ENCODE data around the gene SYNM.
"Not testable (repeated sequence)": the region's sequence is repeated elsewhere in the genome, so short reads cannot be mapped to it uniquely, and the experiment has no call there.

Gene SYNM

GRCh38 chr15:99059010-99059981, 45.6 kb upstream of the SYNM start:
- TF ChIP-seq EZH2phosphoT487 (IDR thresholded peaks at IDR 0.05; ENCODE audit: low read length) (no peak), CTCF (IDR thresholded peaks at IDR 0.05; ENCODE audit: low read length) (peak; percentile 43)
- peak; percentile 52 for DNase-seq
- Histone ChIP-seq H3K27ac (ENCODE audit: low read length) (no peak overlapping the region), H3F3A (ENCODE audit: insufficient read depth, low read length) (no peaks in the 10 kb centered on the region), H3K9ac (ENCODE audit: low read length) (peak overlapping the region; percentile 48; the same call in 1 of the 2 replicates), H3K4me2 (ENCODE audit: low read depth, low read length) (peak overlapping the region; percentile 90), H3K4me3 (ENCODE audit: low read length) (peak overlapping the region; percentile 71), H3K79me2 (ENCODE audit: low read length) (no peaks in the 10 kb centered on the region), H3K9me2 (replicated peaks; ENCODE audit: insufficient read depth, low read length) (no peaks in the 10 kb centered on the region), H3K36me3 (replicated peaks; ENCODE audit: insufficient read depth, low read length) (no peaks in the 10 kb centered on the region), H3K27me3 (replicated peaks; ENCODE audit: insufficient read depth, low read length) (peaks cover 10% of the 10 kb centered on the region; the same call in 1 of the 2 replicates), H2AFZ (ENCODE audit: low read length) (peak overlapping the region; percentile 66), H3K4me1 (ENCODE audit: low read length) (no peaks in the 10 kb centered on the region; the same call in 1 of the 2 replicates), H3K9me3 (replicated peaks; ENCODE audit: insufficient read depth, low read length) (no peaks in the 10 kb centered on the region), H4K20me1 (ENCODE audit: insufficient read depth, low read length) (no peaks in the 10 kb centered on the region)

- H3K9me3 ChIP-seq (replicated peaks; ENCODE audit: insufficient read depth, low read length); H3K27ac ChIP-seq (ENCODE audit: low read length); H3K9ac ChIP-seq (ENCODE audit: low read length); H3K4me2 ChIP-seq (ENCODE audit: low read depth, low read length); DNase-seq; H3K27me3 ChIP-seq (replicated peaks; ENCODE audit: insufficient read depth, low read length); H3F3A ChIP-seq (ENCODE audit: insufficient read depth, low read length); H3K4me3 ChIP-seq (ENCODE audit: low read length); H3K36me3 ChIP-seq (replicated peaks; ENCODE audit: insufficient read depth, low read length); H3K4me1 ChIP-seq (ENCODE audit: low read length); H3K9me2 ChIP-seq (replicated peaks; ENCODE audit: insufficient read depth, low read length); H4K20me1 ChIP-seq (ENCODE audit: insufficient read depth, low read length); H2AFZ ChIP-seq (ENCODE audit: low read length); H3K79me2 ChIP-seq (ENCODE audit: low read length): not testable (repeated sequence)
These were observed 44.7 kb upstream of the SYNM start for GRCh38 chr15:99060186-99060585.

DNA sequence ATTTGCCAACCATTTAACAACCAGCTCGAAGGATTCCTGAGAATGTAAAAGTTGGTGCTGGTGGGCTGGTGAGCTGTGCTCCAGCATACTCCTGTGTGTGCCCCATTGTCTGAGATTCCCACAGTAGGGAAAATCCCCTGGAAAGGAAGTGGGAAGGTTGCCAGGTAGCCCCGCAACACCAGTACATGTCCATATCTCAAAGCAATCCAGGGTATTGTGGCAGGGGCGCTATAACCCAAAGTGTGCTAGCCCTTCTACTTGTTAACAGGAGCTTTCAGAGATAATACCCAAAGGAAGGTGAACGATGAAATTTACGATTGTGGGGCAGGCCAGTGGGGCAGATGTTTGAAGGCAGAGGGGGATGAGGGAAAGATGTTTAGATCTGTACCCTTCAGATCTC, 42.7 kb upstream of the SYNM start:
- peaks cover 10% of the 10 kb centered on the region; the same call in 1 of the 2 replicates for H3K27me3 ChIP-seq (replicated peaks; ENCODE audit: insufficient read depth, low read length)
- H4K20me1 ChIP-seq (ENCODE audit: insufficient read depth, low read length) = no peaks in the 10 kb centered on the region
- no peak overlapping the region for H3K4me2 ChIP-seq (ENCODE audit: low read depth, low read length)
- no peak overlapping the region for H3K9ac ChIP-seq (ENCODE audit: low read length)
- no peaks in the 10 kb centered on the region; the same call in 1 of the 2 replicates for H3K4me1 ChIP-seq (ENCODE audit: low read length)
- no peaks in the 10 kb centered on the region for H3F3A ChIP-seq (ENCODE audit: insufficient read depth, low read length)
- H3K36me3 ChIP-seq (replicated peaks; ENCODE audit: insufficient read depth, low read length) = no peaks in the 10 kb centered on the region
- H3K9me2 ChIP-seq (replicated peaks; ENCODE audit: insufficient read depth, low read length) = no peaks in the 10 kb centered on the region
- H2AFZ ChIP-seq (ENCODE audit: low read length) = no peak overlapping the region
- no peaks in the 10 kb centered on the region for H3K79me2 ChIP-seq (ENCODE audit: low read length)
- H3K27ac ChIP-seq (ENCODE audit: low read length) = no peak overlapping the region
- no peaks in the 10 kb centered on the region for H3K9me3 ChIP-seq (replicated peaks; ENCODE audit: insufficient read depth, low read length)
- no peak for DNase-seq
- TF ChIP-seq CTCF (IDR thresholded peaks at IDR 0.05; ENCODE audit: low read length) = no peak
- TF ChIP-seq EZH2 (optimal IDR thresholded peaks at IDR 0.05; ENCODE audit: low read depth, low read length) = no peak
- no peak for TF ChIP-seq EZH2phosphoT487 (IDR thresholded peaks at IDR 0.05; ENCODE audit: low read length)
- H3K4me3 ChIP-seq (ENCODE audit: low read length) = no peak overlapping the region

GRCh38 chr15:99068186-99068585, 36.7 kb upstream of the SYNM start:
- Histone ChIP-seq H3K27ac (ENCODE audit: low read length) (no peak overlapping the region), H3K4me1 (ENCODE audit: low read length) (no peaks in the 10 kb centered on the region)
- DNase-seq = no peak

More at GRCh38 chr15:99068186-99068585, 36.7 kb upstream of the SYNM start:
- no peak overlapping the region for H3K9ac ChIP-seq (ENCODE audit: low read length)
- no peak overlapping the region for H2AFZ ChIP-seq (ENCODE audit: low read length)
- no peak overlapping the region for H3K4me3 ChIP-seq (ENCODE audit: low read length)
- TF ChIP-seq CTCF (IDR thresholded peaks at IDR 0.05; ENCODE audit: low read length) (no peak), EZH2 (optimal IDR thresholded peaks at IDR 0.05; ENCODE audit: low read depth, low read length) (no peak), EZH2phosphoT487 (IDR thresholded peaks at IDR 0.05; ENCODE audit: low read length) (no peak)
- no peaks in the 10 kb centered on the region for H3F3A ChIP-seq (ENCODE audit: insufficient read depth, low read length)
- no peaks in the 10 kb centered on the region for H4K20me1 ChIP-seq (ENCODE audit: insufficient read depth, low read length)
- no peaks in the 10 kb centered on the region for H3K27me3 ChIP-seq (replicated peaks; ENCODE audit: insufficient read depth, low read length)
- H3K36me3 ChIP-seq (replicated peaks; ENCODE audit: insufficient read depth, low read length) = no peaks in the 10 kb centered on the region
- no peaks in the 10 kb centered on the region for H3K9me3 ChIP-seq (replicated peaks; ENCODE audit: insufficient read depth, low read length)
- no peaks in the 10 kb centered on the region for H3K79me2 ChIP-seq (ENCODE audit: low read length)
- no peak overlapping the region for H3K4me2 ChIP-seq (ENCODE audit: low read depth, low read length)
- H3K9me2 ChIP-seq (replicated peaks; ENCODE audit: insufficient read depth, low read length) = no peaks in the 10 kb centered on the region
